ENCODE data around the gene ZNF687.

ZNF687 gene

GRCh38 chr1:151311589-151312331 is 29.7 kb downstream of the ZNF687 start:
- peak; percentile 53 to 91 for DNase-seq (ENCODE audit: extremely low read depth in 1 of 2, low read depth in 1 of 2)

- DNase-seq (ENCODE audit: extremely low read depth in 1 of 2, low read depth in 1 of 2): no peak
Observed at GRCh38 chr1:151312411-151312810, 30.3 kb downstream of the ZNF687 start.

DNA sequence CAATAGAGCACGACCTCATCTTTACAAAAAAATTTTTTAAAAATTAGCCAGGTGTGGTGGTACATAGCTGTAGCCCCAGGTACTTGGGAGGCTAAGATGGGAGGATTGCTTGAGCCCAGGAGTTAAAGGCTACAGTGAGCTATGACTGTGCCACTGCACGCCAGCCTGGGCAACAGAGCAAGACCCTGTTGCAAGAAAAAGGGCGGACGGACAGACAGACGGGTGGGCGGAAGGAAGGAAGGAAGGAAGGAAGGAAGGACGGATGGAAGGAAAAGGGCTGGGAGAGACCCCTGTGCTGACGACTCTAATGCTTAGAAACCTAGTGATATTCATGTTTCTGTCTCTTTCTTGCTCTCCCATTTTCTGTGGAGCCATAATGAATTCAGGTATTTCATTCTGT is 30.7 kb downstream of the ZNF687 start:
- DNase-seq (ENCODE audit: extremely low read depth in 1 of 2, low read depth in 1 of 2): no peak

DNA sequence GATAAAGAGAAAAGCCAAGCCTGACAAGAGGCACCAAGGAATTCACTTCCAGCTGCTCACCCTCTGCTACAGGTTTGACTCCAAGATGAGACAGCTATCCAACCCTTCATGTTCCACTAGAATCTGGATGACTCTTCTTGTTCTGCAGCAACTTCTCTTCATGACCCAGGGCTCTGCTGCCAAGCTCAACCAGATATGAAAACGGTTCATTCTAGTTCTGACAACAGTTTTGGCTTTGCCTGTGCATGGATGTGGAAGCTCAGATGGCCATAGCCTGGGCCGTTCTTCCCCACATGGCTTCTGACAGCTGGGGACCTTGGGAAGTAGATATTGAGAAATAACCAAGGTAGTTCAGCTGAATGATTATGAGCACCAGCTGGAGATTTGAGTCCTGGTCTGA is 31.4 kb downstream of the ZNF687 start:
- DNase-seq (ENCODE audit: extremely low read depth in 1 of 2, low read depth in 1 of 2): no peak

GRCh38 chr1:151314137-151314875 is 32.2 kb downstream of the ZNF687 start:
- DNase-seq (ENCODE audit: extremely low read depth in 1 of 2, low read depth in 1 of 2): no peak

DNA sequence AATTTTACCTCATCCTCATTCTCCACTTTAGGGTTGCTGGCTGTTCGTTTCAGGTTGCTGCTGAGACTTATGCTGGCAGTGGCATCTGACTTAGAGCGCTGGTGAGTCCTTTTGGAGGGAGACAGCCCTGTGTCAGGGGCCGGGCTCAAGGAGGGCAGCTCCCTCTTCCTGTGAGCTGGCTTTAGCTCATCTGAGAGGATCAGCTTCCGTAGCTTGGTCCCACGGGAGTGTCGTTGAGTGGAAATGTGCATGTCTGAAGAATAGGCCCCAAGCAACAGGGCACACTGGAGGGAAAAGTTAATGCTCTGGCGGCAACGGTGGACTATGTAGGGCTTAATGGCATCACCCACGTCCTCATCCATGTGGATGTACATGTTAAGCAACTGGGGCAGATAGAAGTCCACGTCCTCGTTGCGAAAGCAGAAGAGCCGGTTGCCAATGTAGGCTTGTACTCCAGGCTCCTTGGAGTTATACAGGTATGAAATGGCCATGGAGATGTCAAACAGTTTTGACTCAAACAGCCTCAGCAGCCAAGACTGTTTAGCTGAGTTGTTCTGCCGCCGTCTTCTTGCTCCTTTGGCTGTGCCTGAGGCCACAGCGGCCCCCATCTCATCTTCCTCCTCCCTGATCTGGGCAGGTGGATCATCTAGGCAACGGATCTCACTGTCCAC is 33.6 kb downstream of the ZNF687 start:
- no peak for DNase-seq (ENCODE audit: extremely low read depth in 1 of 2, low read depth in 1 of 2)

GRCh38 chr1:151318975-151319374 is 36.9 kb downstream of the ZNF687 start:
- no peak for DNase-seq (ENCODE audit: extremely low read depth in 1 of 2, low read depth in 1 of 2)

DNA sequence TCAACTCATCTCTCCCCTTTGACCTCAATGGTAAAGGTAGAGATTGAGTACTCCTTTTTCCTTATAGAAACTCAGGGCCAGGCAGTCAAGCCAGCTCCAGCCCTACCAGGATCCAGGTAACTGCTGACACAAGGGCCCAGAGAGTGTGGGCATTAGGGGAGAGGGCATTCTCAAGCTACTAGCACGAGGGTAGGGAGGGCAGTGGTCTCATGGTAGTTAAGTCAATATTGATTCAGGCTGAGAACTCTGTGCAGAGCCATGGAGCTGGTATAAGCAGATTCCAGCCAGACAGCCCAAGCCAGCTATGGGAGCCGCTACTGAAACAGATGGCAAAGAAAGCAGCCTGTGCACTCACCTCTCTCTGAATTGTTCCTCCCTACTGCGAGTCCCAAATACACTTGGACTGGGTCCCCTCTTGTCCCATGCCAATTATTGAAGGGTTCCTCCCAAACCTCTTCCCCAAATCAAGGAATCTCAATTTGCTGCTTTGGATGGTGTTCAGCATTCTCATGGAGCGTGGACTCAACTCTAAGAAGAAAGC is 42.4 kb downstream of the ZNF687 start:
- no peak for DNase-seq (ENCODE audit: extremely low read depth in 1 of 2, low read depth in 1 of 2)

DNA sequence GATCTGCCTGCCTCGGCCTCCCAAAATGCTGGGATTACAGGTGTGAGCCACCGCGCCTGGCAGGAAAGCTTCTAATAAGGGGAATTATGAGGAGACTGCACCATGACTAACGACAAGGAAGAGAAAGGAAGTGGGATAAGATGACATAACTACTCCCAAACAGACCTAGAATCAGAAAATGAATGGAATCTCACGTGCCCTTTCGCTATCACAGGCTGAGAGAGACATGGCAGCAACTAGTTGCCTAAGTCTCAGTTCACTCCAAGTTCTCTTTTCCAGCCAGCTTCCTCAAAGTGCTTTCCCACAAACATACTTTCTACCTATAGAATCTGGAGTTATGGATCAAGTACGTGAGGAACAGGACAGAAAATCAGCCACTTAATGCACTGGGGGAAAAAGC is 43.1 kb downstream of the ZNF687 start:
- DNase-seq (ENCODE audit: extremely low read depth in 1 of 2, low read depth in 1 of 2): no peak

- no peak for DNase-seq (ENCODE audit: extremely low read depth in 1 of 2, low read depth in 1 of 2)
Observed at GRCh38 chr1:151325646-151326429, 43.7 kb downstream of the ZNF687 start.

DNA sequence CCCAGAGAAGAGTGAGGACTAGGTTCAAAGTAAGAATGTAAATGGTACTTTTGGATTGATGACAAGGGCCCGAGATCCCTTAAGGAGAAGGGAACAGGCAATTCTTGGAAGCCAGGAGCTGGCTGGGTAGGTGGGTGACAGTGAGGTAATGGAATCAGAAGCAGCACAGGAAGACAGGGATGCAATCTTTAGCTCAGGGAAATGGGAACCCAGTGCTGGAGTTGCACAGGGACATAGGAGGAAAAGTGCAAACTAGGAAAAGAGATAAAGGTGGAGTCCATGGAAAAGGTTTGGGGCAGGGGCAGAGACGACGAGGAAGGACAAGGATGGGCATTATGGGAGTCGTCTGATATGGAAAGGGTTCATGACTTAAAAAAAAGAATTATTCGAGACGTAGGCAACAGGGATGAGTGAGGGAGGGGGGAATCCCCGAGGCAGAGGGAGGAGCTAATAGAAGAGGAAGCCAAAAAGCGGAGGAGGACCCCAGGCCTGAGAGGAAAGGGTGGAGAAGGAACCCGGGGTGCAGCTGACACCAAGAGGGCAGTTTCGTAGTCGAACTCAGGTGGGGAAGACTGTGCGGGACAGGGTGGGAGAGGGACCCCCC is 44.6 kb downstream of the ZNF687 start:
- peak; percentile 17 to 40 for DNase-seq (ENCODE audit: extremely low read depth in 1 of 2, low read depth in 1 of 2)

DNA sequence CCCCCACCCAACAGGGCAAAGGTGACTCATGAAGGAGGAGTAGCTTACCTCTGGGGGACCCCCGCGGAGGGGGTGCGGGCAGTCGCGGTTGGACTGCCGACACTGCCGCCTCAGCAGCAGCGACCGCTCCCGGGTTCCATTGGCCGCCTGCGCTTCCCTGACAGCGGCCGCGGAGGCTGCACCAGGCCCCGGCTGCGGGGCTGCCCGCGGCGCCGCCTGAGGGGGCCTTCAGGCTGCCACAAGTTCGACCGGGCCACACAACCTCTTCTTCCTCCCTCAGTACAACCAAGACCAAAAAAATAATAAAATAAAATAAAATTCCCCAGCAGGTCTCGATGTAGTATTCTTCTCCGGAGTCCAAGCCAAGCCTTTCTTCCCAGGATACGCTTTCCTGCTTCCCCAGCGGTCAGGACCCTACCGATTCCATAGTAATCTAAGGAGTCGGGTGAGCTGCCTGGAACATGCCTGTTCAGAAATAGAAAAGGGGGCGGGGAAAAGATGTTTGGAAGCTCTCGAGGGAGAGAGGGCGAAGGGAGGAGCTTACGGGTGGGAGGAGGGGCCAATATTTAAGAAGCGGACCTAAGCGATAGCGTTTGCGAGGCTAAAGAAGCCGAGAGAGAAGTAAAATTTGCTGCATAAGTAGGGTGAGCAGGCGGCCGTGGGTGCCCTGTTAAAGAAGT is 45.3 kb downstream of the ZNF687 start, which contains the start of gene PI4KB:
PI4KB (minus strand) TSS at position 194 of the 680 bp plus-strand sequence. CDS start 10,935 bp downstream, outside the sequence.
- DNase-seq (ENCODE audit: extremely low read depth in 1 of 2, low read depth in 1 of 2): peak; percentile 63 to 90

DNA sequence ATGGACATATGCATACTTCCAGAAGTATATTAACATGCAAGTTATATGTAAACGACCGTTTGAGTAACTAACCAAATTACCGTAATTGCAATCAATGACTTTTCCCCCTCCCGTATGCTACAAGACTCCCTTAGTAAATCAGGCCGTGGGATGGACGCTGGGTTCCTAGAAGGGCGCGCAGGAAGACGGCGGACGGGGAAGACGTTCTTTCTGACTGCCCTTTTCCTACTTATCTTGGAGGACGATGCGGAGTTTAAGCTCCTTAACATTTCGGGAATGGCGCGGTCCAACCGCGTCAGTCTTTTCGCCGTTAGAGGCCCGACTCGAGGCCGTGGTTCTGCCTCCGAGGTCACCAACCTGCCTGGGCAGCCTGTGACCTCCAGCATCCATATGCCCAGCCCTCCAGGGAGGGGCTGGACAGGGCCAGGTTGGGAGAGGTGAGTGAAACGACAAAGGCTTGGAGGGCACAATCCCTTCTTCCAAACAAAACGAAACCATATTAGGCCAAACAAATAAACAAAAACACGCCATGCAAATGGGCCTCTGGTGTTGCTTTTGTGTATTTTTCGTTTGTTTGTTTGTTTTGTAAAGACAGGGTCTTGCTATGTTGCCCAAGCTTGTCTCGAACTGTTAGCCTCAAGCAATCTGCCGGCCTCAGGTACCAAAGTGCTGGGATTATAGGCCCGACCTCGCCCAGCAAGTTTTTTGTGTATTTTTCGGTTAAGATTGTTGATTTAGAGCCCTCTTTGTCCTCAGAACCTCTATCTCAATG is 46.0 kb downstream of the ZNF687 start:
- DNase-seq (ENCODE audit: extremely low read depth in 1 of 2, low read depth in 1 of 2): no peak

DNA sequence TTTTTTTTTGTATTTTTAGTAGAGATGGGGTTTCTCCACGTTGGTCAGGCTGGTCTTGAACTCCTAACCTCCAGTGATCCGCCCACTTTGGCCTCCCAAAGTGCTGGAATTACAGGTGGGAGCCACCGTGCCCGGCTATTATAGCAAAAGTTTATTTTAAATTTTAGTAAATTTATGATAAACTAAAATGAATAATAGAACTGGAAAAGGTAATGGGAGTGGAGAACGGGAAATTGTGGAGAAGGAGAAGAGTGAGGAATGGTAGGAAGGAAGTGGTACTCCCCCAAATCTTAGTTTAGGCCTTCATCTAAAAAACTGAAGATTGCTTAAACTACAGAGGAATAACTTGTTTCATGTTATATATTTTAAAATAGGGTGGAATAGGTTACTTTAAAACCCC is 52.7 kb downstream of the ZNF687 start:
- no peak for DNase-seq (ENCODE audit: extremely low read depth in 1 of 2, low read depth in 1 of 2)

- DNase-seq (ENCODE audit: extremely low read depth in 1 of 2, low read depth in 1 of 2): no peak
Observed at GRCh38 chr1:151336556-151336955, 54.5 kb downstream of the ZNF687 start.

- peak in 1 of 2 donors; percentile 20 for DNase-seq (ENCODE audit: extremely low read depth in 1 of 2, low read depth in 1 of 2)
Observed at GRCh38 chr1:151340870-151341754, 59.0 kb downstream of the ZNF687 start.

Data from stimulated activated CD8-positive, alpha-beta memory T cell treated with anti-CD3 and anti-CD28 coated beads, Interleukin-7, amount 100 ng/mL, for 48 hours (primary cell).